Measurements from ENCODE around the gene BRD8.

The BRD8 gene, protein sequence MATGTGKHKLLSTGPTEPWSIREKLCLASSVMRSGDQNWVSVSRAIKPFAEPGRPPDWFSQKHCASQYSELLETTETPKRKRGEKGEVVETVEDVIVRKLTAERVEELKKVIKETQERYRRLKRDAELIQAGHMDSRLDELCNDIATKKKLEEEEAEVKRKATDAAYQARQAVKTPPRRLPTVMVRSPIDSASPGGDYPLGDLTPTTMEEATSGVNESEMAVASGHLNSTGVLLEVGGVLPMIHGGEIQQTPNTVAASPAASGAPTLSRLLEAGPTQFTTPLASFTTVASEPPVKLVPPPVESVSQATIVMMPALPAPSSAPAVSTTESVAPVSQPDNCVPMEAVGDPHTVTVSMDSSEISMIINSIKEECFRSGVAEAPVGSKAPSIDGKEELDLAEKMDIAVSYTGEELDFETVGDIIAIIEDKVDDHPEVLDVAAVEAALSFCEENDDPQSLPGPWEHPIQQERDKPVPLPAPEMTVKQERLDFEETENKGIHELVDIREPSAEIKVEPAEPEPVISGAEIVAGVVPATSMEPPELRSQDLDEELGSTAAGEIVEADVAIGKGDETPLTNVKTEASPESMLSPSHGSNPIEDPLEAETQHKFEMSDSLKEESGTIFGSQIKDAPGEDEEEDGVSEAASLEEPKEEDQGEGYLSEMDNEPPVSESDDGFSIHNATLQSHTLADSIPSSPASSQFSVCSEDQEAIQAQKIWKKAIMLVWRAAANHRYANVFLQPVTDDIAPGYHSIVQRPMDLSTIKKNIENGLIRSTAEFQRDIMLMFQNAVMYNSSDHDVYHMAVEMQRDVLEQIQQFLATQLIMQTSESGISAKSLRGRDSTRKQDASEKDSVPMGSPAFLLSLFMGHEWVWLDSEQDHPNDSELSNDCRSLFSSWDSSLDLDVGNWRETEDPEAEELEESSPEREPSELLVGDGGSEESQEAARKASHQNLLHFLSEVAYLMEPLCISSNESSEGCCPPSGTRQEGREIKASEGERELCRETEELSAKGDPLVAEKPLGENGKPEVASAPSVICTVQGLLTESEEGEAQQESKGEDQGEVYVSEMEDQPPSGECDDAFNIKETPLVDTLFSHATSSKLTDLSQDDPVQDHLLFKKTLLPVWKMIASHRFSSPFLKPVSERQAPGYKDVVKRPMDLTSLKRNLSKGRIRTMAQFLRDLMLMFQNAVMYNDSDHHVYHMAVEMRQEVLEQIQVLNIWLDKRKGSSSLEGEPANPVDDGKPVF

DNA sequence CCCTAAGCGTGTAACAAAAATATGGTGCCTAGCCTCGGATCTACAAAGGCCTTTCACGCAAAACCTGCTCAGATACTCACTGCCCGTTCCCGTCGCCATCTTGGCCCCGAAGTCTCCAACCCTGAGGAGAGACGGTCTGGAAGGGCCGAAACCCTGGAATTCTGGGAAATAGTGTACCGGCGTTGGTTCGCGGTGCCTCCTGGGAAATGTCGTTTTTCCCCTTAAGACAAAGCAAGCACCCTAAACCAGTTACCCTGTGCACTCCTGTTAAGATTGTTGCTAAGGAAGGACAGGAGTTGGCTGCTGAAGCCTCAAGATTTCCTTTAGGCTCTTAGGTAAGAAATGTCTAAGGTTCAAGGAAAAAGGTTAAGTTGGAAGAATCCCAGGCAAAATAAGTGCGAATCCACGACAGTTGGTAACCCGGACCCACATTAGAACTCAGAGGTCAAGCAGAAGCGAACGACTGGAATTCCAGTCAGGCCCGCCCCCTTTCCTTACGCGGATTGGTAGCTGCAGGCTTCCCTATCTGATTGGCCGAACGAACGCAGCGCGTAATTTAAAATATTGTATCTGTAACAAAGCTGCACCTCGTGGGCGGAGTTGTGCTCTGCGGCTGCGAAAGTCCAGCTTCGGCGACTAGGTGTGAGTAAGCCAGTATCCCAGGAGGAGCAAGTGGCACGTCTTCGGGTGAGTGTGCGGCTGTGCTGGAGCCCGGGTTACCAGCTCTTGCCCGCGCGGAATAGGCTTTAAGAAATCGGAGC lies at the start of gene BRD8, which contains the start of gene KIF20A:
BRD8 (minus strand) TSS at position 115 of the 761 bp plus-strand sequence; CDS start at position 99, 16 bp downstream.
KIF20A (plus strand) TSS at position 597 of the 761 bp plus-strand sequence. CDS start 569 bp downstream, outside the sequence.
- TF ChIP-seq CTCF (IDR thresholded peaks at IDR 0.05; ENCODE audit: low read depth, low read length, missing control alignments): no peak
- peak; percentile 89 for DNase-seq (ENCODE audit: low read depth)

DNA sequence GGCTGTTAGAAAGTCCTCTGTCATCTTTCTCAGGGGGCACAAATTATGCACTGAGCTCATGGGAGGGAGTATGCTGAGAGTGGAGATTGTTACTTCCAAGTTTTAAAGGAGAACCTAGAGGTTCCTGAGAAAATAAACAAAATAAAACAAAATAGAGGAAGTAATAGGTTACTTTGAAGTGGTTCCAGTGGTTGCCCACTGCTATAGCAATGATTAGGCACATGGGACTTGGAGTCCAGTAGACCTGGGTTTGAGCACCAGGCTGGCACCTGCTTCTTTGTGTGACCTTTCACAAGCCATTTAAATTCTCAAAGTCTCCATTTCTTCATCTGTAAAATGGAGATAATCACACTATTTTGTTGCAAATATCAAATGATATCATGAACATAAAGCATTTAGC lies 48.5 kb upstream of the BRD8 start:
- no peak for DNase-seq (ENCODE audit: low read depth)
- no peak overlapping the region for H3K4me3 ChIP-seq (ENCODE audit: low read depth, low read length)
- TF ChIP-seq CTCF (IDR thresholded peaks at IDR 0.05; ENCODE audit: low read depth, low read length, missing control alignments): no peak

More for the DNA sequence above, at the start of gene BRD8, which contains the start of gene KIF20A:
- H3K4me3 ChIP-seq (ENCODE audit: low read depth, low read length): peak within 1 kb of the TSS; percentile 99

- no peak for TF ChIP-seq CTCF (IDR thresholded peaks at IDR 0.05; ENCODE audit: low read depth, low read length, missing control alignments)
- H3K4me3 ChIP-seq (ENCODE audit: low read depth, low read length): no peak overlapping the region
- DNase-seq (ENCODE audit: low read depth): no peak
These were observed 46.3 kb upstream of the BRD8 start for GRCh38 chr5:138224712-138225111.

DNA sequence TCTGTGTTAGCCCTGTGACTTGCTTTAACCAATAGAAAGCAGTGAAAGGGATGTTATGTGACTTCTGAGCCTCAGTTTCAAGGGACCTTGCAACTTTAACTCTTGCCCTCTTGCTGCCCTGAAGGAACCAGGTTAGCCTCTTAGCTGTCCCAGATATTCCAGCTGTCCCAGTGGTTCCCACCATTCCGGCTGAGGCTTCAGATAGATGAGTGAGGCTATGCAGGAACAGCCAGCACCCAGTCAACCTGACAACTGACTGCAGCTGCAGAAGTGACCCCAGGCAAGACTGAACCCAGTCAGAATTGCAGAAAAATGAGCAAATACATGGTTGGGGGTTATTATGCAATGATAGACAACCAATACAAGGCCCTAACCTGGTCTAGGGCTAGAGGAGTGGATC lies 45.1 kb upstream of the BRD8 start:
- no peak overlapping the region for H3K4me3 ChIP-seq (ENCODE audit: low read depth, low read length)
- DNase-seq (ENCODE audit: low read depth): no peak
- TF ChIP-seq CTCF (IDR thresholded peaks at IDR 0.05; ENCODE audit: low read depth, low read length, missing control alignments): no peak

DNA sequence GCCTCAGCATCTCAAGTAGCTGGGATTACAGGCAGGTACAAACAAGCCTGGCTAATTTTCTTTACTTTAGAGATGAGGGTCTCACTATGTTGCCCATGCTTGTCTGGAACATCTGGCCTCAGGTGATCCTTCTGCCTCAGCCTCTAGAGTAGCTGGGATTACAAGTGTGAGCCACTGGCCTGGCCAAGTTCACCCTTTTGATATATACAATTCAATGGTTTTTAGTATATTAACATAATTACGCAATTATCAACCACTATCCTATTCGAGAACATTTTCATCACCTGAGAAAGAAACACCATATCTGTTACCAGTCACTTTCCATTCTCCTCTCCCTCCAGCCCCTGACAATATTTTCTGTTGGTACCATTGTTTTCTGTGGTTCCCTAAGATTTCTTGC lies 38.4 kb upstream of the BRD8 start:
- DNase-seq (ENCODE audit: low read depth): no peak
- TF ChIP-seq CTCF (IDR thresholded peaks at IDR 0.05; ENCODE audit: low read depth, low read length, missing control alignments): no peak
- H3K4me3 ChIP-seq (ENCODE audit: low read depth, low read length): no peak overlapping the region

Measured in GM12864 (cell line).